Measurements from ENCODE around the gene WFDC5. TPM values are rescaled to one million over a fixed set of nuclear protein-coding genes. Genes with fewer than 3 reads are reported as not detected.

WFDC5 gene
- total RNA-seq, 3 donors from 2014 or later (not counting 1 experiment from before 2014, with no cell fraction given) = not detected

DNA sequence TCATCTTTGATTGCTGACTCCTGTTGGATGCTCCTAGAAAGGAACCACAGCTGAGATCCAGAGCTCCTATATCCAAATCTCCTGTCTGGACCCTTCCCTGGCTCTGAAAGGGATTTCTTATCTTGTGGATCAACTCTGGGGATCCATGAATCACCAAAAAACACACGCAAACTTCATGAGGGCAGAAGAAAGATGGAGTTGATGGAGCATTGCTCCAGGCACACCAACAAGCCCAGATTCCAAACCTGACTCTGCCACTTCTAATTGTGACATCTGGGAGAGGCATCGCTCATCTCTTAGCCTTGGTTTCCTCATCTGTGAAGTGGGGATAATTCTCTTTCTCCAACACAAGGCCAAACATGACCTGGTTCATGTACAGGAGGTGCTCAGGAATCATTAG lies 20.8 kb downstream of the WFDC5 start:
- Mint-ChIP-seq H3K36me3 (no peaks in the 10 kb centered on the region), H3K9me3 (no peaks in the 10 kb centered on the region), H3K4me1 (peaks cover 0 to 5% of the 10 kb centered on the region in 2 donors), H3K4me3 (no peak overlapping the region), H3K27me3 (ENCODE audit: low read depth in 2 of 2) (peaks cover 5 to 10% of the 10 kb centered on the region in 2 donors), H3K27ac (no peak overlapping the region)
- WGBS (ENCODE audit: insufficient coverage) = 100% methylated on average over 2 of the region's 2 CpGs
- ATAC-seq (no peak), DNase-seq (no peak)
- intact Hi-C loops (cut with micrococcal nuclease) = no loop called here
- TF ChIP-seq, protein P1, sequence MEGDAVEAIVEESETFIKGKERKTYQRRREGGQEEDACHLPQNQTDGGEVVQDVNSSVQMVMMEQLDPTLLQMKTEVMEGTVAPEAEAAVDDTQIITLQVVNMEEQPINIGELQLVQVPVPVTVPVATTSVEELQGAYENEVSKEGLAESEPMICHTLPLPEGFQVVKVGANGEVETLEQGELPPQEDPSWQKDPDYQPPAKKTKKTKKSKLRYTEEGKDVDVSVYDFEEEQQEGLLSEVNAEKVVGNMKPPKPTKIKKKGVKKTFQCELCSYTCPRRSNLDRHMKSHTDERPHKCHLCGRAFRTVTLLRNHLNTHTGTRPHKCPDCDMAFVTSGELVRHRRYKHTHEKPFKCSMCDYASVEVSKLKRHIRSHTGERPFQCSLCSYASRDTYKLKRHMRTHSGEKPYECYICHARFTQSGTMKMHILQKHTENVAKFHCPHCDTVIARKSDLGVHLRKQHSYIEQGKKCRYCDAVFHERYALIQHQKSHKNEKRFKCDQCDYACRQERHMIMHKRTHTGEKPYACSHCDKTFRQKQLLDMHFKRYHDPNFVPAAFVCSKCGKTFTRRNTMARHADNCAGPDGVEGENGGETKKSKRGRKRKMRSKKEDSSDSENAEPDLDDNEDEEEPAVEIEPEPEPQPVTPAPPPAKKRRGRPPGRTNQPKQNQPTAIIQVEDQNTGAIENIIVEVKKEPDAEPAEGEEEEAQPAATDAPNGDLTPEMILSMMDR (IDR thresholded peaks at IDR 0.05) = no peak
- H3K27me3 ChIP-seq (ENCODE audit: control insufficient read depth, insufficient read depth, low read length) = peaks cover 12% of the 10 kb centered on the region
- H3K4me3 ChIP-seq (ENCODE audit: low read length) = no peak overlapping the region
- H3K4me1 ChIP-seq (ENCODE audit: control insufficient read depth, insufficient read depth, low read length) = peaks cover 4% of the 10 kb centered on the region
- H3K9me3 ChIP-seq (ENCODE audit: control insufficient read depth, insufficient read depth, low read length) = no peaks in the 10 kb centered on the region
- H3K27ac ChIP-seq (ENCODE audit: low read length) = no peak overlapping the region
- peaks cover 9% of the 10 kb centered on the region for H3K36me3 ChIP-seq (ENCODE audit: control insufficient read depth, insufficient read depth, low read length)

GRCh38 chr20:45092898-45093297 lies 22.1 kb downstream of the WFDC5 start:
- WGBS (ENCODE audit: insufficient coverage) = 95% methylated on average over 5 of the region's 7 CpGs
- Mint-ChIP-seq H3K4me3 (no peak overlapping the region), H3K36me3 (no peaks in the 10 kb centered on the region), H3K27ac (peak overlapping the region in 1 of 2 donors; percentile 27), H3K27me3 (ENCODE audit: low read depth in 2 of 2) (peaks cover 0 to 7% of the 10 kb centered on the region in 2 donors), H3K4me1 (peaks cover 2 to 12% of the 10 kb centered on the region in 2 donors), H3K9me3 (no peaks in the 10 kb centered on the region)
- TF ChIP-seq, protein P1 (IDR thresholded peaks at IDR 0.05) = no peak
- Histone ChIP-seq H3K4me3 (ENCODE audit: low read length) (no peak overlapping the region), H3K36me3 (ENCODE audit: control insufficient read depth, insufficient read depth, low read length) (peaks cover 9% of the 10 kb centered on the region), H3K9me3 (ENCODE audit: control insufficient read depth, insufficient read depth, low read length) (no peaks in the 10 kb centered on the region), H3K4me1 (ENCODE audit: control insufficient read depth, insufficient read depth, low read length) (peaks cover 4% of the 10 kb centered on the region), H3K27ac (ENCODE audit: low read length) (no peak overlapping the region), H3K27me3 (ENCODE audit: control insufficient read depth, insufficient read depth, low read length) (peaks cover 4% of the 10 kb centered on the region)
- ATAC-seq (no peak), DNase-seq (no peak)
- intact Hi-C loops (cut with micrococcal nuclease) = no loop called here

DNA sequence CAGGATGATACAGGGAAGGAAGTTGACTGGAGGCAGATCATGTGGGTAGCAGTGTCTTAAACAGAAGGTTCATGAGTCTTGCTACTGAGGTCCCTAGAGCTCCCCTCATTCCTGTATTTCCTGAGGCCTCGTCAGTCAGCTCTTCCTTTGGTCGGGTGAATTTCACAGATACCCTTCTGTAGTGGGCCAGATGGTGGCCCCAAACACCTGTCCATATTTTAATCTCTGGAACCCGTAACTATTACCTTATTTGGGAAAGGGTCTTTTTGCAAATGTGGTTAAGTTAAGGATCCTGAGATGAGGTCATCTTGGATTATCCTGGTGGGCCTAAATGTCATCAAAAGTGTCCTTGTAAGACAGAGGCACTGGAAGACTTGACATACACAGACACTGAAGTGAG lies 23.6 kb downstream of the WFDC5 start:
- Histone ChIP-seq H3K9me3 (ENCODE audit: control insufficient read depth, insufficient read depth, low read length) (no peaks in the 10 kb centered on the region), H3K36me3 (ENCODE audit: control insufficient read depth, insufficient read depth, low read length) (peaks cover 12% of the 10 kb centered on the region), H3K4me1 (ENCODE audit: control insufficient read depth, insufficient read depth, low read length) (no peaks in the 10 kb centered on the region), H3K4me3 (ENCODE audit: low read length) (no peak overlapping the region), H3K27ac (ENCODE audit: low read length) (no peak overlapping the region), H3K27me3 (ENCODE audit: control insufficient read depth, insufficient read depth, low read length) (no peaks in the 10 kb centered on the region)
- Mint-ChIP-seq H3K4me3 (no peak overlapping the region), H3K4me1 (peaks cover 17 to 23% of the 10 kb centered on the region in 2 donors), H3K9me3 (no peaks in the 10 kb centered on the region), H3K27me3 (ENCODE audit: low read depth in 2 of 2) (no peaks in the 10 kb centered on the region), H3K27ac (peak overlapping the region; percentile 5 to 57), H3K36me3 (no peaks in the 10 kb centered on the region)
- intact Hi-C loops (cut with micrococcal nuclease) = no loop called here
- no peak for ATAC-seq
- TF ChIP-seq, protein P1 (IDR thresholded peaks at IDR 0.05) = no peak
- 86% methylated on average over 2 of the region's 3 CpGs for WGBS (ENCODE audit: insufficient coverage)
- DNase-seq = no peak

GRCh38 chr20:45090481-45090880 lies 24.5 kb downstream of the WFDC5 start:
- peaks cover 14% of the 10 kb centered on the region for H3K36me3 ChIP-seq (ENCODE audit: control insufficient read depth, insufficient read depth, low read length)
- no peak overlapping the region for H3K4me3 Mint-ChIP-seq

More at GRCh38 chr20:45090481-45090880, 24.5 kb downstream of the WFDC5 start:
- Mint-ChIP-seq H3K36me3 (no peaks in the 10 kb centered on the region), H3K27ac (peak overlapping the region; percentile 5 to 57), H3K9me3 (no peaks in the 10 kb centered on the region), H3K27me3 (ENCODE audit: low read depth in 2 of 2) (no peaks in the 10 kb centered on the region), H3K4me1 (peaks cover 26 to 30% of the 10 kb centered on the region in 2 donors)
- no peak overlapping the region for H3K27ac ChIP-seq (ENCODE audit: low read length)
- H3K27me3 ChIP-seq (ENCODE audit: control insufficient read depth, insufficient read depth, low read length) = no peaks in the 10 kb centered on the region
- TF ChIP-seq, protein P1 (IDR thresholded peaks at IDR 0.05) = no peak
- intact Hi-C loops (cut with micrococcal nuclease) = no loop called here
- WGBS (ENCODE audit: insufficient coverage) = 97% methylated on average over 3 of the region's 3 CpGs
- DNase-seq = no peak
- H3K9me3 ChIP-seq (ENCODE audit: control insufficient read depth, insufficient read depth, low read length) = no peaks in the 10 kb centered on the region
- no peak for ATAC-seq
- no peak overlapping the region for H3K4me3 ChIP-seq (ENCODE audit: low read length)
- no peaks in the 10 kb centered on the region for H3K4me1 ChIP-seq (ENCODE audit: control insufficient read depth, insufficient read depth, low read length)
